GM12891 (cell line): ENCODE results near the gene SPOCK1.

ENCODE experiments used
- POLR2A ChIP-seq: IDR thresholded peaks from 2 replicates; pipeline ENCODE4 v1.6.1; 2011; ENCODE audit warnings: low read depth, low read length, control low read depth
- POLR2AphosphoS5 ChIP-seq: IDR thresholded peaks from 2 replicates; pipeline ENCODE4 v1.6.1; 2011; ENCODE audit warnings: low read depth, low read length, control low read depth
- POU2F2 ChIP-seq: IDR thresholded peaks from 2 replicates; pipeline ENCODE4 v1.6.1; 2011; ENCODE audit warnings: low read depth, mild to moderate bottlenecking, control low read depth, low read length, moderate library complexity
- SPI1 ChIP-seq: IDR thresholded peaks from 2 replicates; pipeline ENCODE4 v1.6.1; 2011; ENCODE audit warnings: low read depth, low read length, control low read depth

DNA sequence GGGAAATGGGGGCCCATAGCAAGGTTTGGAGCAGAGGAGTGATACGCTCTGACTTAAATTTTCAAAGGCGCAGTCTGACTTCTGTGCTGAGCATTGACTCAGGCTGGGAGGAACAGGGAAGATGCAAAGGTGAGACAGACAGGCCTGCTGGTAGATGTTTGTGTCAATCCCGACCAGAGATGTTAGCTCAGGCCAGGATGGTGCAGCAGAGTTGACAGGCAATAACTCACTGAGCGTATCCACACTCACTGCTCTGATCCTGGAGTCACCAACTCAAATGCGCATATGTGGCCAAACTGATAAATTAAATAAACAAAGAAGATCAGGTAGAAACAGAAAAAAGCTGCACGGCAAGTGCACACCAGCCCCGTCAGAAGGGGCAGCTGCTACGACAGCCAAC lies 95.3 kb downstream of the SPOCK1 start:
- TF ChIP-seq SPI1 (no peak), POLR2A (no peak), POLR2AphosphoS5 (no peak), POU2F2 (no peak)
